GM18870 (cell line): ENCODE results near the gene RAB7A.
"Not testable (repeated sequence)": the region's sequence is repeated elsewhere in the genome, so short reads cannot be mapped to it uniquely, and the experiment has no call there.

Experiments
- ATAC-seq: cut with Tn5 transposase; IDR thresholded peaks from one replicate; pipeline ENCODE4 v1.9.1; 2021; ENCODE audit warnings: moderate library complexity; ENCODE audit not compliant: unreplicated experiment

Gene RAB7A

GRCh38 chr3:128710816-128711433 lies 15.1 kb upstream of the RAB7A start:
- no peak for ATAC-seq

- no peak for ATAC-seq
These were observed 13.1 kb upstream of the RAB7A start for GRCh38 chr3:128712848-128713247.

DNA sequence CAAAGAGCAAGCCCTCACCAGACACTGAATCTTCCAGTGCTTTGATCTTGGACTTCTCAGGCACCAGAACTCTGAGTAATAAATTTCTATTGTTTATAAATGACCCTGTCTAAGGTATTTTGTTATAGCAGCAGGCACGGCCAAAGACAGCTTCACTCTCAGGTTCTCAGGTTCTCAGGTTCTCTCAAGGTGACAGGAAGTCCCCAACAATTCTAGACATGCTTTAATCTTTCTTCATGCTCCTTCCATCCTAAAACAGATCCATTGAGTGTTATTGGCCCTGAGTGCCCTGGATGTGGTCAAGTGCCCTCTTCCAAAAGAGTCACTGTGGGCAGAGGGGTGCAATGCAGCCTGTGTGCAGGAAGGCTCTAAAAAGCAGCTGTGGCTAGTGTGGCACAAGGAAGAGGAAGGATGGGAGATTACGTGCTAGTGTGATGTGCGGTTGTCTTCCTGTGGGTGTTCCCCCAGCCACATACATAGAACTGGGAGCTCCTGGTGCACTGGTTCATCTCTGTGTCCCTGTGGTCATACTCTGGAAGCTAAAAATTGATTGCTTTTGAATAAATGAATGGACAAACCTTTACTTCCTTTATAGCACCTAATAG lies 11.0 kb upstream of the RAB7A start:
- ATAC-seq, result no peak

DNA sequence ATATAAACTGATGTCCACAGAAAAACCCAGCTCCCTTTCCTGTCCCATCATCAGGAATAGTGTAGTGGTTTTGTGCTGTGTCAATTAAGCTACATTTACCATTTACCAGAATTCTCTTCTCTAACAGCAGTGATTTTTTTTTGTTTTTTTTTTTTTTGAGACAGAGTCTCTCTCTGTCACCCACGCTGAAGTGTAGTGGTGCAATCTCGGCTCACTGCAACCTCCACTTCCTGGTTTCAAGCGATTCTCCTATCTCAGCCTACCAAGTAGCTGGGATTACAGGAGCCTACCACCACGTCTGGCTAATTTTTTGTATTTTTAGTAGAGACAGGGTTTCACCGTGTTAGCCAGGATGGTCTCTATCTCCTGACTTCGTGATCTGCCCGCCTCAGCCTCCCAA lies 7.1 kb upstream of the RAB7A start:
- not testable (repeated sequence) for ATAC-seq

DNA sequence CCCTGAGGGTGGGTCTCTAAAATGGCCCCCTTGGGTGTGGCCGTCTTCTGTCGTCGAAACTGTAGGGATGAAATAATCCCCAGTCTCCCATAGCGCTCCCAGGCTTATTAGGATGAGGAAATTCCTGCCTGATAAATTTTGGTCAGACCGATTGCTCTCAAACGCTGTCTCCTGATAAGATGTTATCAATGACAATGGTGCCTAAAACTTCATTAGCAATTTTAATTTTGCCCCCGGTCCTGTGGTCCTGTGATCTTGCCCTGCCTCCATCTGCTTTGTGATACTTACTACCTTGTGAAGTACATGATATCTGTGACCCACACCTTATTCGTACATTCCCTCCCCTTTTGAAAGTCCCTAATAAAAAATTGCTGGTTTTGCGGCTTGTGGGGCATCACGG lies 5.1 kb upstream of the RAB7A start:
- ATAC-seq, result no peak

DNA sequence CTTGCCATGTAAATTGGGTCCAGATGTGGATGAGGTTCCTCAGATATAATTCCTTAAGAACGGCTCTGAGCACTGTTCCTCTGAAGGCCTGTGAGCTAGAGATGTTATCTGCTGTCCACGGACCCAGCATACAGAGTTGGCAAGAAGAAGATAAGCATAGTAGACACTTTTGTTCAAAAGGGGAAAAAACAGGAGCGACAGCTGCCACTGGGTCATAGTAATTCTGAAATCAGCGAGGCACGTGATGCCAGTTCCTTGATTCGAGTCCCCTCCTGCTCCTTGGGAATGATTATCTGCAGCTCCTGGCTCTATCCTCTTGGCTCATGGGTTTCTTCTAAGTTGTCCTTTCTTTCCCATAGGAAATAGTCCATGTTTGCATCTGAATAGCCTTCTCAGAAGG lies 2.5 kb upstream of the RAB7A start:
- no peak for ATAC-seq

GRCh38 chr3:128725547-128726022 lies 398 bp upstream of the RAB7A start:
- ATAC-seq, result peak; percentile 12

DNA sequence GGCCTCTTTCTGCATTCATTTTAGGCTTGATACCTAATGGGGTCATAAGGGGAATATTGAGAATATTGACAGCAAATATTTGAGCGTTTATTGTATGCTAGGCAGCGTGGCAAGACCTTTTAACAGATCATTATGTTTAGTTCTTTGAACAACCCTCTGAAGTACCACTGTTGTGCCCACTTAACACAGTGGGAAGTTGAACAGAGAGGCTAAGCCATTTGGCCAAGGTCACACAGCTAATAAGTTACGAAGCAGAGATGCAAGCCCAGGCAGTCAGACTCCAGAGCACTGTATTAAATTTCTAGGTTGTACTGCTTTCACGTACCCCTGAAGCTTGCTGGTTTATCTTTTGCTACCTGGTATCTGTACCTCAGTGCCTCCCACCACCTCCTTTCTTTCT lies 1.1 kb downstream of the RAB7A start:
- no peak for ATAC-seq

GRCh38 chr3:128727485-128727884 lies 1.5 kb downstream of the RAB7A start:
- no peak for ATAC-seq

DNA sequence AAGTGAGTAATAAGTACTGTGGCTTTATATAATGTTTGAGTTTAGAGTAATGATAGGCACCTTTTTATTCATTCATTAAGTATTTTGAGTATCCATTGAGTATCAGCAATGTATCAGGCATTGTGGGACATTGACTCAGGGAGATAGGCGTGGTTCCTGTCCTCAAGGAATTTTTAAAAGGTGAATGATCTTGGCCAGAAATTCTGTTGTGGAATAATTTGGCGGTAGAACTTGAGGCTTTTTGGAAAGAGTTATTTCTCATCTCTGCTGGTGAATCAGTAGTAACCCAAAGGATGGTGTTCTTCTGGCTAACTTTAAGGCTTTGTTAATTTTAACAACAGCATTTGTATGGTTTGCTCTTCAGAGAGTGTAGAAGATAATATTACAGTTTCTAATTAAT lies 2.0 kb downstream of the RAB7A start:
- ATAC-seq, result no peak

- not testable (repeated sequence) for ATAC-seq
These were observed 2.5 kb downstream of the RAB7A start for GRCh38 chr3:128728521-128728920.

GRCh38 chr3:128730471-128730870 lies 4.5 kb downstream of the RAB7A start:
- ATAC-seq, result no peak

DNA sequence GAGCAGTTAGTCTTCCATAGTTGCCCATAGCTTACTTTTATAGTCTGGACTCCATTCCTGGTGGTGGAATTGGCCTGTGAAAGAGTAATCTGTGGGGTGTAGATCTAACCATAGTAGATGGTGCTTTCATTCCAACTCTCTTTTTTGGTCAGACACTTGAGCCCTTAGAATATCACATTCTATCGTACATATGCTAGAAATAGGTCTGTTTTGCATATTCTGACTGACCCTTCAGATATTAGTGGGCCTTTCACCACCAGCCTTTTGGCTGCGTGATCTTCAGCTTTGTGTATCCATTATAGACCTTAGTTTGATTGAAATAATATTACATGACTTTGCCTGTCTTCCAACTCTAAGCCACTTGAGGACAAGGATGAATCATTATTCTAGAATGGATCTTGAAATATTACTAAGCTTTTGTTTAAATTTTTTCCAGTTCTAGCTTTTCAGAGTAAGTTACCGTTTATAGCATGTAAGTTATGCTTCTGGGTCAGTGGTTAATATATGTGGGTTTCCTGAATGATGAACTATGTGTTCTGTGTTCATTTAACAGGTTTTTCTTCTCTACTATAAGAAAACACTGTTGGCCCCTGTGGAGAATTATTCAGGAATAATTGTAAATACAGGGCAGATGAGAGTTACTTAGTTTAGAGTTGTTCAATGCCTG lies 8.7 kb downstream of the RAB7A start:
- no peak for ATAC-seq

GRCh38 chr3:128735287-128735686 lies 9.3 kb downstream of the RAB7A start:
- no peak for ATAC-seq

GRCh38 chr3:128735884-128736283 lies 9.9 kb downstream of the RAB7A start:
- no peak for ATAC-seq

DNA sequence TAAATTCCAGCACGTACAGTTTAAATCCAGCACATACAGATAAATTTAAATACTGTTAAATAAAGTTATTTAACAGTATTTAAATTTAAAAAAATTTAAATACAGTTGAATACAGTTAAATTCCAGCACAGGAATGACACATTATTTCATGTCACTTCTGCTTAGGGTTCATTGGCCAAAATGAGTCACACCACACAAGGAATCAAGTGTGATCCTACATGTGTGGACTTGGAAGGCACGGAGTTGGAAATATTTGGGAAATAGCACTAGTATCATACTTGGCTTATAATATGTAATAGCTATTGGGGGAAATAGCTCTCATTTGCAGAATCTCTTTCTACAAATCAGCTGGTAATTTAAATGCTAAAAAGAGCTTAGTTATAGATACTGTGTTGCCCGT lies 10.6 kb downstream of the RAB7A start:
- ATAC-seq, result no peak

DNA sequence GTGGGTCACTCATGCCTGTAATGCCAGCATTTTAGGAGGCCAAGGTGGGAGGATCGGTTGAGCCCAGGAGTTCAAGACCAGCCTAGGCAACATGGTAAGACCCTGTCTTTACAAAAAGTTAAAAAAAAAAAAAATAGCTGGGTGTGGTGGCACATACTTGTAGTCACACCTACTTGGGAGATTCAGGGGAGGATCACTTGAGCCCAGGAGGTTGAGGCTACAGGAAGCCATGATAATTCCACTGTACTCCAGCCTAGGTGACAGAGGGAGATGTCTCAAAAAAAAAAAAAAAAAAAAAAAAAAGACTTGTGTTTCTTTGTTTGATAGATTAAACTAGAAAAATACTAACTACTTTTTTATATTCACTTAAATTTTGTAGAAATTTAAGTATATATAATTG lies 14.6 kb downstream of the RAB7A start:
- ATAC-seq, result no peak

GRCh38 chr3:128742821-128743594 lies 17.0 kb downstream of the RAB7A start:
- ATAC-seq, result no peak

- ATAC-seq, result no peak
These were observed 19.8 kb downstream of the RAB7A start for GRCh38 chr3:128745742-128746141.

DNA sequence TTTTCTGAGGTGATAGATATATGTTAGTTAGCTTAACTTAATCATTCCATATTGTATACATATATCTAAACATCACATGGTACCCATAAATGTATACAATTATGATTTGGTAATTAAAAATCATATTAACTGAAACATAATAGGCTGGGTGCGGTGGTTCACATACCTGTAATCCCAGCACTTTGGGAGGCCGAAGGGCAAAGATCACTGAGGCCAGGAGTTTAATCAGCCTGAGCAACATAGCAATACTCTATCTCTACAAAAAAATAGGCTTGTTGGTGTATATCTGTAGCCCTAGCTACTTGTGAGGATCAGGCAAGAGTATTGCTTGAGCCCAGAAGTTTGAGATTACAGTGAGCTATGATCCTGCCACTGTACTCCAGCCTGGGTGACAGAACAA lies 20.9 kb downstream of the RAB7A start:
- ATAC-seq, result no peak

DNA sequence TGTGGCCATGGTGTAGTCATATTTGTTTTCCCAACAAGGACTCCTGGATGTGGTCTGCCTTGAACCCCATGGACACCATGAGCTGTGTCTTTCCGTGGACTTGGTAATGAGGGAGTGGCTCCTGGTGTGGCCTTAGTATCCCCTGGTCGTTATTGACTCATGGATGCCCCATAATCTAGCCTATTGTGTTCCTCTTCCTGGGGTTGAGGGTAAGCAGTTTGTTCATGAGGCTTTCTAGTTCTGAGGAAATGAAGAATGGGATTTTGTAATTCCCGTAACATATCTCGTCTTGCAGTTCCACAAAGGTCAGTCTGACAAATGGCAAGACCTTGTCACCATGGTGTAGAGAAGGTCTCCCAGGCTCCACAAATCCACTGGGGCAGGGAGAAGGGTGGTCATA lies 22.6 kb downstream of the RAB7A start:
- ATAC-seq, result no peak

GRCh38 chr3:128749035-128749434 lies 23.1 kb downstream of the RAB7A start:
- ATAC-seq, result no peak
